SU-DHL-6 (cell line): Measurements from ENCODE around the gene CCSER2.

Experiments
- H2AFZ ChIP-seq: fragments of 200-600 bp; sonication (generic); 2 replicates; pipeline ENCODE4 v1.6.1; 2014; ENCODE audit warnings: low read depth, mild to moderate bottlenecking, moderate library complexity, mixed read lengths, antibody characterized with exemption, low read length; ENCODE audit not compliant: severe bottlenecking
- H3F3A ChIP-seq: fragments of 200-600 bp; shearing (Covaris generic); 2 replicates; pipeline ENCODE4 v1.6.0; 2016; ENCODE audit warnings: antibody characterized with exemption, mild to moderate bottlenecking; ENCODE audit not compliant: insufficient read depth
- H3K27ac ChIP-seq: fragments of 200-600 bp; sonication (generic); 2 replicates; pipeline ENCODE4 v1.5.1; 2016; ENCODE audit warnings: low read depth, mild to moderate bottlenecking, low read length, moderate library complexity, mixed read lengths
- H3K27me3 ChIP-seq: fragments of 200-600 bp; sonication (generic), shearing (Covaris generic); 2 replicates; pipeline ENCODE4 v1.6.0; 2014; ENCODE audit warnings: mild to moderate bottlenecking, low read length
- H3K36me3 ChIP-seq: fragments of 200-600 bp; sonication (generic); 2 replicates; pipeline ENCODE4 v1.6.1; 2014; ENCODE audit warnings: mild to moderate bottlenecking, low read length, mixed read lengths
- H3K4me2 ChIP-seq: fragments of 300-600, 200-600 bp; shearing (Covaris generic), sonication (generic); 2 replicates; pipeline ENCODE4 v1.6.0; 2014; ENCODE audit warnings: low read length, low read depth, mild to moderate bottlenecking; ENCODE audit not compliant: poor library complexity, severe bottlenecking
- H3K4me3 ChIP-seq: fragments of 200-600 bp; sonication (generic); 2 replicates; pipeline ENCODE4 v1.5.1; 2014; ENCODE audit warnings: antibody characterized with exemption, low read length, mild to moderate bottlenecking, mixed read lengths; ENCODE audit not compliant: insufficient read depth, poor library complexity, severe bottlenecking
- H3K79me2 ChIP-seq: fragments of 200-600 bp; sonication (generic); 2 replicates; pipeline ENCODE4 v1.6.1; 2014; ENCODE audit warnings: mild to moderate bottlenecking, low read length, moderate library complexity; ENCODE audit not compliant: insufficient read depth
- H3K9ac ChIP-seq: fragments of 200-600 bp; sonication (generic); 2 replicates; pipeline ENCODE4 v1.7.0; 2014; ENCODE audit warnings: mild to moderate bottlenecking, low read length
- H3K9me2 ChIP-seq: fragments of 200-600 bp; sonication (generic); replicated peaks from 2 replicates; pipeline ENCODE4 v1.6.1; 2014; ENCODE audit warnings: low read length; ENCODE audit not compliant: insufficient read depth
- H3K9me3 ChIP-seq: fragments of 200-600 bp; sonication (generic); 2 replicates; pipeline ENCODE4 v1.6.1; 2014; ENCODE audit warnings: low read length, mixed read lengths; ENCODE audit not compliant: insufficient read depth
- H4K20me1 ChIP-seq: fragments of 200-600 bp; sonication (generic); 2 replicates; pipeline ENCODE4 v1.6.1; 2014; ENCODE audit warnings: low read depth, mild to moderate bottlenecking, antibody characterized with exemption, low read length, moderate library complexity, mixed read lengths
- CTCF ChIP-seq: fragments of 200-600 bp; sonication (generic); IDR thresholded peaks from one replicate; pipeline ENCODE4 v1.5.1; 2017; ENCODE audit warnings: antibody characterized with exemption, mild to moderate bottlenecking, low read length, moderate library complexity; ENCODE audit not compliant: insufficient read depth, poor library complexity, severe bottlenecking
- EZH2phosphoT487 ChIP-seq: fragments of 200-600 bp; sonication (generic), shearing (Covaris generic); conservative IDR thresholded peaks from 2 replicates; pipeline ENCODE4 v1.6.1; 2018; ENCODE audit warnings: mild to moderate bottlenecking, antibody characterized with exemption, low read length, moderate library complexity, mixed read lengths

CCSER2 gene

GRCh38 chr10:84552478-84552877 is 224.1 kb downstream of the CCSER2 start:
- Histone ChIP-seq H3K9me2 (no peaks in the 10 kb centered on the region), H3K27ac (no peak overlapping the region), H3K9me3 (no peaks in the 10 kb centered on the region), H3F3A (no peaks in the 10 kb centered on the region), H3K4me3 (no peak overlapping the region), H3K4me2 (no peak overlapping the region), H2AFZ (no peak overlapping the region), H3K79me2 (no peaks in the 10 kb centered on the region), H3K36me3 (no peaks in the 10 kb centered on the region), H3K27me3 (no peaks in the 10 kb centered on the region), H3K9ac (no peak overlapping the region), H4K20me1 (no peaks in the 10 kb centered on the region)
- TF ChIP-seq EZH2phosphoT487 (no peak), CTCF (no peak)

GRCh38 chr10:84562592-84562991 is 234.2 kb downstream of the CCSER2 start:
- Histone ChIP-seq H3K4me2 (no peak overlapping the region), H3K9me2 (no peaks in the 10 kb centered on the region), H3K9ac (no peak overlapping the region), H3K27ac (no peak overlapping the region), H2AFZ (no peak overlapping the region), H3F3A (no peaks in the 10 kb centered on the region), H3K27me3 (no peaks in the 10 kb centered on the region), H3K79me2 (no peaks in the 10 kb centered on the region), H3K36me3 (no peaks in the 10 kb centered on the region), H3K4me3 (no peak overlapping the region), H3K9me3 (no peaks in the 10 kb centered on the region), H4K20me1 (no peaks in the 10 kb centered on the region)
- TF ChIP-seq EZH2phosphoT487 = no peak
- no peak for TF ChIP-seq CTCF

GRCh38 chr10:84563355-84563754 is 235.0 kb downstream of the CCSER2 start:
- H3K36me3 ChIP-seq = no peaks in the 10 kb centered on the region
- H4K20me1 ChIP-seq = no peaks in the 10 kb centered on the region
- TF ChIP-seq EZH2phosphoT487 (no peak), CTCF (no peak)
- H3K9me2 ChIP-seq = no peaks in the 10 kb centered on the region
- H3K79me2 ChIP-seq = no peaks in the 10 kb centered on the region
- H3K4me2 ChIP-seq = no peak overlapping the region
- H3K27ac ChIP-seq = no peak overlapping the region
- H3K9me3 ChIP-seq = no peaks in the 10 kb centered on the region
- H3K27me3 ChIP-seq = no peaks in the 10 kb centered on the region
- no peak overlapping the region for H3K9ac ChIP-seq
- H3F3A ChIP-seq = no peaks in the 10 kb centered on the region
- H2AFZ ChIP-seq = no peak overlapping the region
- H3K4me3 ChIP-seq = no peak overlapping the region
